Right renal cortex interstitium (tissue), 3 donors: Measurements from ENCODE around the gene UFD1. TPM values are rescaled to one million over a fixed set of nuclear protein-coding genes. Genes with fewer than 3 reads are reported as not detected.
A peak's percentile ranks its signal among the peaks of the same experiment; 100 is the strongest.

Source experiments
- DNase-seq, 3 donors: peaks; one replicate each; pipeline ENCODE4 v3.0.0-alpha.2; 2013; ENCODE audit warnings: low read depth in 3 of 3, low spot score in 2 of 3
- polyA plus RNA-seq, 3 donors: library from polyadenylated mRNA; unstranded; fragments of 120-200 nt; gene quantifications; one replicate each; pipeline ENCODE4 v1.2.1, GENCODE V29; 2013; ENCODE audit not compliant: insufficient read length in 3 of 3

Gene UFD1
- polyA plus RNA-seq, 3 donors, result 67.7 to 77.5 (median 70.7) TPM

DNA sequence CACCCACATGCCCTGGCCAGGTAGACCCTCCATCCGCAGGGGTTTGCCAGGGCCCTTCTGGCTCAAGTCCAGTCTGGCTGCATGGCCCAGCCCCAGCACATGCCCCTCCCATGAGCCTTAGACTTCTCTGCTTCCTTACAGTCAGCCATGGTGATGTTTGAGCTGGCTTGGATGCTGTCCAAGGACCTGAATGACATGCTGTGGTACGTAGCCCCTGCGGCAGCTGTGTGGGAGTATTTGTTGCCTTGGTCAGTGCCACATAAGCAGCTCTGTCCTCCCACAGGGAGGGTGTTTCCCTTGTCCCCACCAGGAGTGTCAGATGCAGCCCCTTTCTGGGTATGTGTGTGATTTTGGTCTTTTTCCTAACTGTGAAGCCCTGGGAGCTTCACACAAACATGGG, 18.3 kb upstream of the UFD1 start:
- DNase-seq, result no peak

DNA sequence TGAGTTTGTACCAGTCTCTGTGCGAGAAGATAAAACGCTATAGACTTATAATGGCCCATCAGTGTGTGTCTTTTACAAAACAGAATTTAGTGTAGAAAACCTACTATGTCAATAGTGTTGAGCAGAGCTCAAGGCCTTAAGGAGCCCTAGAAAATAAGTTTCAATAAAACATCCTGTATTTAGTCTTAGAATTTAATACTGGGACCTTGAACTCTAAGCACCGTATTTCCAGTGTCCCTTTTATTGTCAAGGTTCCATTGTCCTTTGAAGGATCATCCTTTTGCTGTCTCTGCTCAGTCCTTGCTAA, 17.3 kb upstream of the UFD1 start:
- DNase-seq, result no peak

- no peak for DNase-seq
Observed at GRCh38 chr22:19495562-19496323, 16.8 kb upstream of the UFD1 start.

GRCh38 chr22:19494676-19495173, 15.7 kb upstream of the UFD1 start:
- no peak for DNase-seq

- DNase-seq, result no peak
Observed at GRCh38 chr22:19494001-19494560, 15.1 kb upstream of the UFD1 start.

DNA sequence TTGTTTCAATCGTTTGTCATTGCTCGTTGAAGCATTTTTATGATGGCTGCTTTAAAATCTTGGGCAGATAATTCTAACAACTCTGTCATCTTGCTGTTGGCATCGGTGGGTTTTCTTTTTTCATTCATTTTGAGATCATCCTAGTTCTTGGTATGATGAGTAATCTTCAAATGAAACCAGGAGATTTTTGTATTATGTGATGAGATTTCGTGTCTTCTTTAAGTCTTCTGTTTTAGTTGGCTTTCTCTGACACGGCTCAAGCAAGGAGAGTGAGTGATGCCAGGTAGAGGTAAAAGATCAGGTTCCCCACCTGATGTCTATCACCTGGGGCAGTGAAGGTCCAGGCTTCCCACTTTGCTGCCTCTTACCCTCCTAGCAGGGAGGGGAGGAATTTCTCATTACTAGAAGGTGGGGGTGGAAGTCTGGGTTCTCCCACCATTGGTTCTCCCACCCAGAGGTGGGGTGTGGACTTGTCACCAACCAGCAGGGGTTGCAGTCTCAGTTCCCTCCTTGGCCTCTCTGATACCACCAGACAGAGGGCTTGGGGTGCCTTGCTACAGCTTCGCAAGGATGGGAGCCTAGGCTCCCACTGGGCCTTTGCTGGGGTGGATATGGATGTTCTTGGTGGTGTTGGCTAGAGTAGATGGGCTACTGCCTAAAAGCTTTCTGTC, 13.6 kb upstream of the UFD1 start:
- DNase-seq, result no peak

GRCh38 chr22:19490628-19491230, 11.7 kb upstream of the UFD1 start:
- DNase-seq, result no peak

DNA sequence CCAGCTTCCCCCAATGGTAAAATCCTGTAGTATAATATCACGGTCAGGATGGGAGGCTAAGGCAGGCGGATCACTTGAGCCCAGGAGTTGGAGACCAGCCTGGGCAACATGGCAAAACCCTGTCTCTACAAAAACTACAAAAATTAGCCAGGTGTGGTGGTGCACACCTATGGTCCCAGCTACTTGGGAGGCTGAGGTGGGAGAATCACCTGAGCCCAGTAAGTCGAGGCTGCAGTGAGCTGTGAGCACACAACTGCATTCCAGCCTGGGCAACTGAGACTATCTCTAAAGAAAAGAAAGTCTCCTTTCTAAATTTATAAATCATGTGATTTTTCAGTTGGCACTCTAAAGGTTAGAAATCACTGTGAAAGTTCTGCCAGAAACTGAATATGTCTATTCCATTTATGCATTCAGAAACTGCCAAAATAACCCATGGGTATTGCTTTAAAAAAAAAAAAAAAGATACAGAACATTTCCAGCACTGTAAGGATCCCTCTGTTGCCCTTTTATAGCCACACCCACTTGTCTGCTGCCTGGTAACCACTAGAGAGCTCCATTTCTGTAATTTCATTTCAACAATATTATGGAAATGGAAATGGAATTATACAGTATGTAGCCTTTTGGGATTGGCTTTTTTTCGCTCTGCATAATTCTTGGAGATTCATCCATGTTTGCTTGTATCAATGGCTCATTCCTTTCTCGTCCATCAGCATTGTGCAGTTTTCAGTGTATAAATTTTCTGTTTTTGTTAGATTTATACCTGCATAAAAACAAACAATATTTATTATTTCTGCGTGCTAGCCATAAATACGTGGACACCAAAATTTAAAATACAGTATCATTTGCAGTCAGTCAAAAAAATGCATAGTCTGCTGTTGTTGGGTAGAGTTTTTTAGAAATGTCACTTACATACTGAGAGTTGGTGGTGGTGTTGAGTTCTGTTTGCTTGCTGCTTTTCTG, 10.2 kb upstream of the UFD1 start:
- no peak for DNase-seq

DNA sequence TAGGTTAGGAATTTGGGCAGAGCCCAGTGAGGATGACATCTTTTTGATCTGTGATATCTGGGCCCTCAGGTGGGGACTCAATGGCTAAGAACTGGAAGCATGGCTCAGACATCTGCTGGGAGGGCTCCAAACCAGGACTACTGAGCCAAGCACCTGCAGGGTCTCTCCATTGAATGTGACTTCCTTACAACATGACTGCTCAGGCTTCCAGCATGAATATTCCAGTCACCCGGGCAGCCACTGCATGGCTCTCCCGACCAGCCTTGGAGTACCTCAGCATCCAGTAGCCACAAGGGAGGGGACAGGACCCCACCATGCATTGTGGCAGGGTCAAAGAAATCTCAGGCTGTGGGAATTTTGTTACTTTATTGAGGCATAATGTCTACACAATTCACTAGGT, 9.3 kb upstream of the UFD1 start:
- DNase-seq, result no peak

DNA sequence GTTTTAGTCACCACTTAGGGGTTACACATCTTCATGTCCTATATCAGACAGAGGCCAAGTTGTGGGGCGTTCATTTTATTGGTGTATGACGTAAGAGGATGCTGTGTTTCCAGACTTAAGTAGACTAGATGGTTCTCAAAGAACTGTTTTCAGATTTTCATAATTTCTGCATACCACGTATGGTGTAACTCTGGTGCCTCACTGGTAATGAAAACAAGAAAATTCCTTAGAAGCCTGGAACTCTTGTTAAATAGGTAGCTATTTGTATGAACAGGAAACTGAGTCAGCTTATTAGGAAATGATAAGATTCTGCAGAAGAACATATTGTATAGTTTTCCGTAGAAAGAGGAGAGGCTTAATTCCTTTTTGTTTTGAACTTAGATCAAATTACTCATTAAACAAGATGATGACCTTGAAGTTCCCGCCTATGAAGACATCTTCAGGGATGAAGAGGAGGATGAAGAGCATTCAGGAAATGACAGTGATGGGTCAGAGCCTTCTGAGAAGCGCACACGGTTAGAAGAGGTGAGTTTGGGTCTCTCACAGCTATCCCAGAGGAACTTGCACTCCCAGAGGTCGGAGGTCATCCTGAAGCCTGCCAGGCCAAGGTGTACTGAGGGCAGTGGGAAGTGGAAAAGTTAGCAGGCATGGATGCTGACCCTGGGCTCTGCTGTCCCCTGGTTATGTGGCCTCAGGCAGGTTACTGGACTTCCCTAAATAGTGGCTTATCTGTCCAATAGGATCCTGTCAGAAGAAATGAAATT, 4.7 kb upstream of the UFD1 start:
- no peak for DNase-seq

DNA sequence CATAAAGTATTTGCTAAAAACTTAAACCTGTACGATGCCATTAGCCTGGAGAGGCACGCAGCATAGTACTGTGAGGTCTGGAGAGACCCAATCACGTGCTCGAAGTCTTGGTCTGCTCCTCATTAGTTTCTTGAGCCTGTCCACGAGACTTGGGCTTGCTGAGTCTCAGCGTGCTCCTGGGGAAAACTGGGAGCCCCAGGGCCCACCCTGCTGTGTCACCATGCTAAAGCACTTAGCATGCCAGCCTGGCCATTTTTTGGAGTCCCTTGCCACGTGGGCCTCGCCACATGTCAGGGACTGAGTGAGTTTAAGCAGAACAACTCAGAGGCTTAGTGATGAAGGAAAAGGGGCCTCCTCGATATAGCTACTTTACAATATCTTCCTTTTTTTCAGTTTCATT, 3.3 kb upstream of the UFD1 start:
- no peak for DNase-seq

- DNase-seq, result no peak
Observed at GRCh38 chr22:19480789-19481188, 1.8 kb upstream of the UFD1 start.

- DNase-seq, result no peak
Observed at GRCh38 chr22:19480173-19480568, 1.2 kb upstream of the UFD1 start.

DNA sequence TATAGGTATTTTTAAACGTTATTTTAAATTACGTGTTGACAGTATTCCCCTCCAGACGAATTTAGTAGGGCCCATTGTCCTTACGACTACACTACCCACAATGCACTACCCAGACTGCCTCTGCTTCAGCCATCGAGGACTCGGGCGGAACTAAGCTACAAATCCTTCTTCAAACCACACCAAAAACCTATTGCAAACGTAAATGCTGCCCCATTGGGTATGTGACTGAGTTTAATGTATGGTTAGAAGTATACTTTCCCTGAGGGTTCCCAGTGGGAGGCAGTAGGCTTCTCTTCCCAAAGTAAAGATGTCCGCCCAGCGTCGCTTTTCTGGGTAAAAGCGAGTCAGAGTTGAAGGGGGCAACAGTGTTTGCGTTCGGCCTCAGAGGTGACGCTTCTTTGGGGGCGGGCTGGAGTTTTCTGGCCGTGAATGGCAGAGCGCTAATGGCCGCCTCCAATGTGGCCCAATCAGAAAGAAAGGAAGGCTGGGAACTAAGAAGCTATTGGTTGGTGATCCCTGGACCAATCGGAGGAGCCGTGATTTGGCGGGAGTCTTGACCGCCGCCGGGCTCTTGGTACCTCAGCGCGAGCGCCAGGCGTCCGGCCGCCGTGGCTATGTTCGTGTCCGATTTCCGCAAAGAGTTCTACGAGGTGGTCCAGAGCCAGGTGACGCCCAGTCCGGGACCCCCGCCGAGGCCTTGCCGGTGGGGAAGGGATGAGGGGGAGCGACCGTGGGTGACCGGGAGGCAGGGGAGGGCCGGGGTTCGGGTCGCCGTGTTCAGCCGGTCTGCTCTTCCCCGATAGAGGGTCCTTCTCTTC, 571 bp upstream of the UFD1 start, which contains the start of gene CDC45:
Gene CDC45, plus strand, starts transcription at position 566 of the 818 bp plus-strand sequence. Its CDS starts 49 bp downstream, at position 615.
- DNase-seq, result peak; percentile 98 to 99 (median 98)

- DNase-seq, result no peak
Observed at GRCh38 chr22:19478045-19478900, 720 bp downstream of the UFD1 start.

DNA sequence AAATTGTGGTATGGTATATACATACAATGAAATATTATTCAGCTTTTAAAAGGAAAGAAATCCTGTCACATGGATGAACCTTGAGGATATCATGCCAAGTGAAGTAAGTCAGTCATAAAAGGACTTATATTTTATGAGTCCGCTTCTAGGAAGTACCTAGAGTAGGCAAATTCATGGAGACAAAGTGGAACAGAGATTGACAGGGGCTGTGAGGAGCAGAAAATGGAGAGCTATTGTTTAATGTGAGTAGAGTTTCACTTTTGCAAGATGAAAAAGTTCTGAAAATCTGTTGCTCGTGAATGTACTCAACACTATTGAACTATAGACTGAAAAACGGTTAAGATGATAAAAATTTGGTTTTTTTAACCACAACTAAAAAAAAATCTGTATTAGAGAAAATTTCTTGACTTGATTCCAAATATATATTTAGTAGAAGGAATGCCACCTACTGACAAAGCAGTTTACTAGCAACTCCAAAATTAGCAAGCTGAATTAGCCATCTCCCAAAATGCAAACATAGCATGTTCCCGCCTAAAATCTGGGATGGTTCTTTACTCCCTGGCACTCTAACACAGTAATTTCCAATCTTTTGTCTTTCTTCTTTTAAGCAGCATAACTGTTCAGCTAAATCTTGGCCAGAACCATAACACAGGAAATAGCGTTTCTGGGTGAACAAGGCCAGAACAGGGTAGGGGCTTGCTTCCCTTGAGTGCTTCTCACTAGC, 1.5 kb downstream of the UFD1 start:
- no peak for DNase-seq

DNA sequence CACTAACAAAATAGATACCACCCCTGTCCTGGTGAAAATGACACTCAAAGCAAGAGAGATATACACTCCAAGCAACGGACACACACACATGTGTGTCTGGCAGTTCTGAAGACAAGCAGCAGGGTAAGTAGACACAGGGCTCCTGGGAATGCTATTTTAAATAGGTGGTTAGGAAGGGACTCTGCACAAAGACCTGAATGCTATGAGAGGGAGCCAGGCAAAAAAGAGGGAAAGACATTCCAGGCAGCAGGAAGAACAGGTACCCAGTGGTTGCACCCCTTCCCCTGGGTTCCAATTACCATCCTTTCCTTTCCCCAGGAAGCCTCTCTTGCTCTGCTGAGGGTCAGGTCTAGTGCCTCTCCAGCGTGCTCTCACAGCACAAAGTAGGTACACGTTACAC, 3.0 kb downstream of the UFD1 start:
- no peak for DNase-seq
